Stimulated activated CD4-positive, alpha-beta T cell treated with anti-CD3 and anti-CD28 coated beads, Interleukin-12 subunit alpha, Interleukin-12 subunit beta, amount 100 ng/mL, for 4 hours (primary cell): ENCODE results near the gene ZNF14.
"Not testable (repeated sequence)": the region's sequence is repeated elsewhere in the genome, so short reads cannot be mapped to it uniquely, and the experiment has no call there.

Experiments used
- DNase-seq: peaks from one replicate; pipeline ENCODE4 v3.0.0-alpha.2; 2020

ZNF14 gene

GRCh38 chr19:19686580-19686979 is 46.3 kb downstream of the ZNF14 start:
- DNase-seq, result no peak

- not testable (repeated sequence) for DNase-seq
Measured at GRCh38 chr19:19686119-19686518, 46.8 kb downstream of the ZNF14 start.

GRCh38 chr19:19679176-19680073 is 53.5 kb downstream of the ZNF14 start:
- no peak for DNase-seq

GRCh38 chr19:19677579-19677978 is 55.3 kb downstream of the ZNF14 start:
- DNase-seq, result no peak

- no peak for DNase-seq
Measured at GRCh38 chr19:19674315-19674714, 58.6 kb downstream of the ZNF14 start.

GRCh38 chr19:19672816-19673215 is 60.1 kb downstream of the ZNF14 start:
- DNase-seq, result no peak

GRCh38 chr19:19670070-19670551 is 62.8 kb downstream of the ZNF14 start:
- DNase-seq, result no peak

- peak; percentile 94 for DNase-seq
Measured at GRCh38 chr19:19668230-19669012, 64.5 kb downstream of the ZNF14 start, which contains the start of gene ZNF101. TSS of gene ZNF101 (plus strand) at chr19:19668839. CDS start at chr19:19668964, 125 bp downstream.

GRCh38 chr19:19665420-19665948 is 67.4 kb downstream of the ZNF14 start:
- not testable (repeated sequence) for DNase-seq

GRCh38 chr19:19663256-19664120 is 69.4 kb downstream of the ZNF14 start, which contains the start of gene ATP13A1:
TSS of gene ATP13A1 (minus strand) at chr19:19663676. CDS start at chr19:19663666, 10 bp downstream.
- DNase-seq, result peak; percentile 90

- no peak for DNase-seq
Measured at GRCh38 chr19:19662871-19663255, 70.0 kb downstream of the ZNF14 start.

- DNase-seq, result no peak
Measured at GRCh38 chr19:19662344-19662743, 70.6 kb downstream of the ZNF14 start.

- DNase-seq, result no peak
Measured at GRCh38 chr19:19661675-19662251, 71.1 kb downstream of the ZNF14 start.

- no peak for DNase-seq
Measured at GRCh38 chr19:19661141-19661674, 71.7 kb downstream of the ZNF14 start.
